ENCODE measurements around the gene NAA25.

The NAA25 gene

GRCh38 chr12:112134731-112135130, 26.1 kb upstream of the NAA25 start:
- no peak for DNase-seq (ENCODE audit: low read depth, low spot score)
- H3K36me3 ChIP-seq (ENCODE audit: insufficient read depth, low read length), result peaks cover 34% of the 10 kb centered on the region
- TF ChIP-seq POLR2AphosphoS5 (IDR thresholded peaks at IDR 0.05; ENCODE audit: borderline replicate concordance, low read depth, low read length) (no peak), FOXP2 (optimal IDR thresholded peaks at IDR 0.05; ENCODE audit: control extremely low read depth, extremely low read length, insufficient read depth) (no peak), EZH2 (IDR thresholded peaks at IDR 0.05) (no peak)

GRCh38 chr12:112133418-112133817, 24.8 kb upstream of the NAA25 start:
- H3K36me3 ChIP-seq (ENCODE audit: insufficient read depth, low read length), result peaks cover 30% of the 10 kb centered on the region
- no peaks in the 10 kb centered on the region for H3K9me3 ChIP-seq (ENCODE audit: low read depth, low read length)
- H3K27ac ChIP-seq, result no peak overlapping the region
- H3K9ac ChIP-seq (ENCODE audit: insufficient read length), result no peak overlapping the region
- no peak for DNase-seq (ENCODE audit: low read depth, low spot score)
- H3K4me3 ChIP-seq, result no peak overlapping the region
- TF ChIP-seq POLR2AphosphoS5 (IDR thresholded peaks at IDR 0.05; ENCODE audit: borderline replicate concordance, low read depth, low read length) (no peak), EZH2 (IDR thresholded peaks at IDR 0.05) (no peak), FOXP2 (optimal IDR thresholded peaks at IDR 0.05; ENCODE audit: control extremely low read depth, extremely low read length, insufficient read depth) (no peak)

More at GRCh38 chr12:112134731-112135130, 26.1 kb upstream of the NAA25 start:
- H3K9me3 ChIP-seq (ENCODE audit: low read depth, low read length), result no peaks in the 10 kb centered on the region
- no peak overlapping the region for H3K4me3 ChIP-seq
- H3K27ac ChIP-seq, result no peak overlapping the region
- H3K9ac ChIP-seq (ENCODE audit: insufficient read length), result no peak overlapping the region

- peaks cover 25% of the 10 kb centered on the region for H3K36me3 ChIP-seq (ENCODE audit: insufficient read depth, low read length)
- DNase-seq (ENCODE audit: low read depth, low spot score), result no peak
Measured at GRCh38 chr12:112131686-112132085, 23.1 kb upstream of the NAA25 start.

GRCh38 chr12:112130441-112130998, 21.9 kb upstream of the NAA25 start:
- peak; percentile 83 for DNase-seq (ENCODE audit: low read depth, low spot score)
- Histone ChIP-seq H3K27ac (peak overlapping the region; percentile 87), H3K9me3 (ENCODE audit: low read depth, low read length) (no peaks in the 10 kb centered on the region), H3K4me3 (peak overlapping the region; percentile 62), H3K36me3 (ENCODE audit: insufficient read depth, low read length) (peaks cover 14% of the 10 kb centered on the region), H3K9ac (ENCODE audit: insufficient read length) (peak overlapping the region; percentile 37)
- TF ChIP-seq FOXP2 (optimal IDR thresholded peaks at IDR 0.05; ENCODE audit: control extremely low read depth, extremely low read length, insufficient read depth), result no peak
- TF ChIP-seq POLR2AphosphoS5 (IDR thresholded peaks at IDR 0.05; ENCODE audit: borderline replicate concordance, low read depth, low read length), result peak; percentile 61; the same call in 1 of the 2 replicates

More at GRCh38 chr12:112131686-112132085, 23.1 kb upstream of the NAA25 start:
- H3K9me3 ChIP-seq (ENCODE audit: low read depth, low read length), result no peaks in the 10 kb centered on the region
- H3K27ac ChIP-seq, result peak overlapping the region; percentile 87
- no peak for TF ChIP-seq EZH2 (IDR thresholded peaks at IDR 0.05)
- TF ChIP-seq FOXP2 (optimal IDR thresholded peaks at IDR 0.05; ENCODE audit: control extremely low read depth, extremely low read length, insufficient read depth), result no peak
- TF ChIP-seq POLR2AphosphoS5 (IDR thresholded peaks at IDR 0.05; ENCODE audit: borderline replicate concordance, low read depth, low read length), result peak; percentile 22; the same call in 1 of the 2 replicates
- H3K4me3 ChIP-seq, result peak overlapping the region; percentile 62
- H3K9ac ChIP-seq (ENCODE audit: insufficient read length), result peak overlapping the region; percentile 8

- no peak overlapping the region for H3K4me3 ChIP-seq
- no peaks in the 10 kb centered on the region for H3K9me3 ChIP-seq (ENCODE audit: low read depth, low read length)
- no peak for DNase-seq (ENCODE audit: low read depth, low spot score)
- H3K36me3 ChIP-seq (ENCODE audit: insufficient read depth, low read length), result peaks cover 2% of the 10 kb centered on the region; the same call in 1 of the 2 replicates
- H3K27ac ChIP-seq, result no peak overlapping the region
- H3K9ac ChIP-seq (ENCODE audit: insufficient read length), result no peak overlapping the region
- no peak for TF ChIP-seq EZH2 (IDR thresholded peaks at IDR 0.05)
- no peak for TF ChIP-seq FOXP2 (optimal IDR thresholded peaks at IDR 0.05; ENCODE audit: control extremely low read depth, extremely low read length, insufficient read depth)
- no peak for TF ChIP-seq POLR2AphosphoS5 (IDR thresholded peaks at IDR 0.05; ENCODE audit: borderline replicate concordance, low read depth, low read length)
Measured at GRCh38 chr12:112126911-112127310, 18.3 kb upstream of the NAA25 start.

- DNase-seq (ENCODE audit: low read depth, low spot score), result no peak
- Histone ChIP-seq H3K27ac (no peak overlapping the region), H3K9ac (ENCODE audit: insufficient read length) (peak overlapping the region; percentile 83), H3K9me3 (ENCODE audit: low read depth, low read length) (no peaks in the 10 kb centered on the region), H3K4me3 (peak overlapping the region; percentile 98), H3K36me3 (ENCODE audit: insufficient read depth, low read length) (peaks cover under 1% of the 10 kb centered on the region; the same call in 1 of the 2 replicates)
- TF ChIP-seq POLR2AphosphoS5 (IDR thresholded peaks at IDR 0.05; ENCODE audit: borderline replicate concordance, low read depth, low read length) (no peak), EZH2 (IDR thresholded peaks at IDR 0.05) (no peak), FOXP2 (optimal IDR thresholded peaks at IDR 0.05; ENCODE audit: control extremely low read depth, extremely low read length, insufficient read depth) (no peak)
Measured at GRCh38 chr12:112126000-112126438, 17.4 kb upstream of the NAA25 start.

GRCh38 chr12:112125250-112125999, 16.8 kb upstream of the NAA25 start, which contains the start of gene TRAFD1:
TRAFD1 (plus strand) TSS chr12:112125560; CDS start chr12:112130523, 4,963 bp downstream.
- Histone ChIP-seq H3K9me3 (ENCODE audit: low read depth, low read length) (no peaks in the 10 kb centered on the region), H3K36me3 (ENCODE audit: insufficient read depth, low read length) (no peaks in the 10 kb centered on the region), H3K27ac (peak within 1 kb of the TSS; percentile 55), H3K4me3 (peak within 1 kb of the TSS; percentile 98), H3K9ac (ENCODE audit: insufficient read length) (peak within 1 kb of the TSS; percentile 83)
- peak; percentile 98 for TF ChIP-seq POLR2AphosphoS5 (IDR thresholded peaks at IDR 0.05; ENCODE audit: borderline replicate concordance, low read depth, low read length)
- TF ChIP-seq FOXP2 (optimal IDR thresholded peaks at IDR 0.05; ENCODE audit: control extremely low read depth, extremely low read length, insufficient read depth), result no peak
- DNase-seq (ENCODE audit: low read depth, low spot score), result peak; percentile 79

- Histone ChIP-seq H3K4me3 (peak overlapping the region; percentile 98; the same call in 1 of the 2 replicates), H3K9ac (ENCODE audit: insufficient read length) (no peak overlapping the region), H3K9me3 (ENCODE audit: low read depth, low read length) (no peaks in the 10 kb centered on the region), H3K36me3 (ENCODE audit: insufficient read depth, low read length) (no peaks in the 10 kb centered on the region), H3K27ac (peak overlapping the region; percentile 55)
- DNase-seq (ENCODE audit: low read depth, low spot score), result no peak
- TF ChIP-seq FOXP2 (optimal IDR thresholded peaks at IDR 0.05; ENCODE audit: control extremely low read depth, extremely low read length, insufficient read depth) (no peak), EZH2 (IDR thresholded peaks at IDR 0.05) (no peak), POLR2AphosphoS5 (IDR thresholded peaks at IDR 0.05; ENCODE audit: borderline replicate concordance, low read depth, low read length) (no peak)
Measured at GRCh38 chr12:112124918-112125249, 16.3 kb upstream of the NAA25 start.
